Posterior vena cava (tissue), 2 donors: ENCODE results near the gene KCNF1. TPM values are rescaled to one million over a fixed set of nuclear protein-coding genes. Genes with fewer than 3 reads are reported as not detected.
A peak's percentile ranks its signal among the peaks of the same experiment; 100 is the strongest.

Experiments used
- DNase-seq: peaks from one replicate; pipeline ENCODE4 v3.0.0-alpha.2; 2020; ENCODE audit warnings: low spot score
- intact Hi-C, 2 donors: fragments of 100-400 bp; cut with DNase I; formaldehyde crosslinking; loops; one replicate each; pipeline versions ENCODE4 v1.14.1 to v1.14.2; 2022 to 2023
- total RNA-seq, 2 donors: library from RNA; stranded (reverse); fragmentation: NEBNext Ultra II Directional; extraction: Animal tissue kit (Norgen Biotek cat#: 25700); gene quantifications; one replicate each; pipeline ENCODE4 v1.2.1, GENCODE V29; 2021
- donor health status: DM: yes; HTN: yes; CAD: no.
- donor health status: DM: yes; HTN: yes; CAD: no.

The KCNF1 gene
- total RNA-seq, 2 donors from 2014 or later, result 0.19 to 0.29 TPM

- no peak for DNase-seq
- intact Hi-C loops, result loop anchor here in 1 of 2 donors (5.0 kb wide), 1 partner anchor 623 kb away; no protein-coding TSS in a partner anchor
Observed at GRCh38 chr2:10879159-10879558, 32.6 kb upstream of the KCNF1 start.

- intact Hi-C loops, result loop anchor here in 1 of 2 donors (5.0 kb wide), 1 partner anchor 622 kb away; no protein-coding TSS in a partner anchor
- DNase-seq, result no peak
Observed at GRCh38 chr2:10879624-10880585, 31.8 kb upstream of the KCNF1 start.

- intact Hi-C loops, result no loop called here
- no peak for DNase-seq
Observed at GRCh38 chr2:10880586-10881321, 31.0 kb upstream of the KCNF1 start.

GRCh38 chr2:10882568-10882967 lies 29.2 kb upstream of the KCNF1 start:
- intact Hi-C loops, result no loop called here
- no peak for DNase-seq

DNA sequence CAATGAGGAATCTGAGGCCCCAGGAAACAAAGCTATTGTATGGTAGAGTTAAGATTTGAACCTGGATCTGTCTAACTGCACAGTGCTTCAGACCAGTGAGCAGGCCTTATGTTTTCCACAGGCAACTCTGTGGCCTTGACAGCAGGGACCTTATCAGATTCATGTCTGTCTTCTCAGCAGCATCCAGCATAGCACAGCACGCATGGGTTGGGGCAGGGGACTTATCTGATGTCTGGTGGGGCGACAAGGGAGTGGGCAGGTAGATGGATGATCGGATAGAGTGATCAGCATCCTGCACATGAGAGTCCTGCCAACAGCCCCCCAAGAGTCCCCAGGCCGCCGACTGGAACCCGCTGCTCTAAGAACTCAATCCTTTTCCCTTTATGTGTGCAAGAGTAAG lies 28.7 kb upstream of the KCNF1 start:
- no peak for DNase-seq
- intact Hi-C loops, result no loop called here

GRCh38 chr2:10883801-10884478 lies 27.8 kb upstream of the KCNF1 start:
- intact Hi-C loops, result no loop called here
- no peak for DNase-seq

GRCh38 chr2:10884574-10884975 lies 27.2 kb upstream of the KCNF1 start:
- intact Hi-C loops, result no loop called here
- no peak for DNase-seq

DNA sequence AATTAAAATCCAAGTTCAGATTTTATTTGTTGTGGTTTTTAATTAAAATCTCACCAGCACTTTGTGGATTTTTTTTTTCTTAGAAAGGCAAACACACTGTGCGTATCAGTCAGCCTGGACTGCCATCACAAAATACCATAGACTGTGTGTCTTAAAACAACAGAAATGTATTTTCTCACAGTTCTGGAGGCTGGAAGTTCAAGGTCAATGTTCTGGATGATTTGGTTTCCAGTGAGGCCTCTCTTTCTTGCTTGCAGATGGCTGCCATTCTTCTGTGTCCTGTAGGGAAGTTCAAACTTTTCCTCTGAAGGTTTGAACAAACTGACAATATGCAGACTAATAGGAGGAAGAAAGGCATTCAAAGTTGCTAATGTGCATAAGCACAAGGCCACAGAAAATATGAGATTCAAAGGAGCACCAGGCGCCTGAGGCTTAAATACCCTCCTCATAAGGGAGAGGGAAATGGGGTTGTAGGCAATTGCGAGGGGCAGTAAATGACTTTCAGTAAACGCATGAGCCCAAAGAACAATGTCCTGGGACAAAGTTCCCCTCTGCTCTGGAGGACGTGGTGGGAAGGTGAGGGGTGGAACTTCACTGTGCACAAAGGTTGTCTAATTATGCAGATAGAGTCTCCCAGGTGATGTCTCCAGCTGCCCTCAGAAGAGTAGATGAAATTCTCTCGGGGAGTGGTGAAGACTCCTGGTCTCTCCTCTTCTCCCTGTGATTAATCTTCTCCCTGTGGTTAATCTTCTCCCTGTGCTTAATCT lies 26.5 kb upstream of the KCNF1 start:
- DNase-seq, result no peak
- intact Hi-C loops, result no loop called here

DNA sequence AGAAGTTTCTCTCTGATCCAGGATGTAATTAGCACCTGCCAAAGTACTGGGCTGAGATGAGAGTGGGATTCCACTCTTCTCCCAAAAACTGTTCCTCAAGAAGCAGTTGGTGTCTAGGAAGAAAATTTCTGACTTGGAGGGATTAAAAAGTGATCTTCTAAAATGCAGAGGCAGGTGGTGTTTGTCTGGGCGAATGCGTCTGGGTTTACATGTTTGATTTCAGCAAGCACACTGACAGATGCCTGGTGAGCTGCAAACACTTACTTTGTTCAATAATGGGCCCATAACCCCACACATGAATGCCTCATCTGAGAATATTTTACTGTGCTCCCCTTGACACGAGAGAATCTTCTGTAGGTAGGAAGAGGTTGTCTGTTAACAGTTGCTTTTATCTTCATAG lies 24.3 kb upstream of the KCNF1 start:
- no peak for DNase-seq
- intact Hi-C loops, result no loop called here

GRCh38 chr2:10889651-10890215 lies 22.0 kb upstream of the KCNF1 start:
- intact Hi-C loops, result no loop called here
- DNase-seq, result peak; percentile 60

DNA sequence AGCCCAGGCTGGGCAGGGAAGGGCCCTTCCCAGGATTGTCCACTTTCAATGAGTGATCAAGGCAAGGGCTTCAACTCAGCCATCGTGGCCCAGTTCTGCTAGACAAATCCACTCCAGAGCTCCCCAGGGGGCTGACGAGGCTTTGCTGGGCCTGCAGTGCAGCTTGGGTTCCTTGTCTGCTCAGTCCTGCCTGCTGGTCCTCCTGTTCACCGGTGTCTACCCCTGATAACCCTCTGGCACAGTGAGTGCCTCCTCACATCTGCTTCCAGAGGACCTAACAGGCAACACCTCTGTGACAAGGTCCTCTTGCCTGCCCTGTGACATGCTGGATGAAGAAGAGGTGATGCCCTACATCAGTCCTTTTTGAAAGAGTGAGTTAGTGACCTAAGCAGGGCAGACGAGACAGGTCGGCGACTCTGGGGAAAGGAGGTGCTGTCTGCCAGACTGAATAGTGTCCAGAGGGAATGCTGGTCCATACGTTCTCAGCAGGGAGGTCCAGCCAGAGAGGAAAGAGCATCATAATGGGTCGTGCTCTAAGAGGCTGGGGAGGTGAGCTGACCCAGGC lies 20.9 kb upstream of the KCNF1 start:
- no peak for DNase-seq
- intact Hi-C loops, result no loop called here

DNA sequence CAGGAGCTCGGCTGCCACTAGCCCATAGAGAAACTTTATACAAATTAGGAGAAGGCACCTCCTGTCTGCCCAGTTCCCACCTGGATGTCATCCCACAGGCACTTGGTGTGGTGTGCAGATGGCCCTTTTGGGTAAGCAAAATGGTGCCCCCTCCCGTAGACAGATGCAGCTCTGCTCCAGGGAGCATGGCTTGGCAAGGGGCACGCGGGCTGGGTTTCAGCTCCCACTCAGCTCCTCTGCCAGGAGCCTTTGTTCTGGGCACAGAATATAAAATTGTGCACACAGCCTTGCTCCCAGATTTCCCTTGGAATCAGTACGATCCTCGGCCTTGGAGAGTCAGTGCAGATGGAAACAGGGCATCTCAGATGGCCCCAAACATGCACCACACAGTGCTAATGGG lies 20.3 kb upstream of the KCNF1 start:
- DNase-seq, result peak; percentile 49
- intact Hi-C loops, result no loop called here

DNA sequence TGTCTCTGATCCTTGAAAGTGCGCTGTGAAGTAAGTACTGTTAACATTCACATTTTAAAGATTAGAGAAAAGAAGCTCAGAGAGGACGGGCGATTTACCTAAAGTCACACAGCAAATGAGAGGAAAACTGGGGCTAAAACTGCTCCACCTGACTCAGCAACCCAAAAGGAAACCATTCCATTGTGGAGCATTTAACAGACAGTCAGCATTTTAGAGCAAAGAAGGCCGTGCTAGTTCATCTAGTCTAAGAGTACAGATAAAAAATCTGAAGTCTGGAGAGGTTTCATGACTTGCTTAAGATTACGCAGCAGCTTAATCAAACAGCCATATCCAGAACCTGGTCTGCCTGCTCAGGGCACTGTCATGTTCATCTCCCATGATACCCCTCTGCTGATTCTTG lies 19.9 kb upstream of the KCNF1 start:
- intact Hi-C loops, result no loop called here
- DNase-seq, result no peak

- DNase-seq, result no peak
- intact Hi-C loops, result no loop called here
Observed at GRCh38 chr2:10892316-10892715, 19.4 kb upstream of the KCNF1 start.

- no peak for DNase-seq
- intact Hi-C loops, result no loop called here
Observed at GRCh38 chr2:10892796-10893350, 18.9 kb upstream of the KCNF1 start.

DNA sequence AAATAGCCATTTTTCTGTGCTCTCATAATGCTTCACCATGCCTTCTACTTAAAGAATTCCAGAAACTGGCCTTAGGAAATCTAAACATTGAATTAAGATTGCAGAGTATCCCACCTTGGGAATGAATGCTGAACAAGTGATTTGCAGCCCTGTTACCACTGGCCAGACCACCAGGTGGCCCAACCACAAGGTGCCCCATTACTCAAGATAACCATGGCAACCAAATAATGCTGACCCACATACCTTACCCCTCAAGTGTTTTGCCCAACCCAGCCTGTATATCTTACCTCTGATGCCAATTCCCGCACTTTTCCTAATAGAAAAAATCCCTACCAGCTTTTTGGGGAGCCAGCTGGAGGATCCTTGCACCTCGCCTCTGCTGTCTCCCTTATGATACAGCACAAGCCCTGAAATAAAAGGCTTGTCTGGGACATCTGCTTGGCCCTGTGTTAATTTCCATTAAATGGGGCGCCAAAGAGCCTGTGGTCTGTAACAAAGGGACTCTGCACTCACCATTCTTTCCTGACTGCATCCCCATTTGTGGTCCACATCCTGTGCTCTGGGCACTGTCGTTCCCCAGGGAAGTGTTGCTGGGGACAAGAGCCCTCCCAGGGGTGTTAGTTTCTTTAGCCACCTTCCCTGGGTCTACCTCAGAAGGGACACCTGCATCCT lies 17.3 kb upstream of the KCNF1 start:
- no peak for DNase-seq
- intact Hi-C loops, result no loop called here

DNA sequence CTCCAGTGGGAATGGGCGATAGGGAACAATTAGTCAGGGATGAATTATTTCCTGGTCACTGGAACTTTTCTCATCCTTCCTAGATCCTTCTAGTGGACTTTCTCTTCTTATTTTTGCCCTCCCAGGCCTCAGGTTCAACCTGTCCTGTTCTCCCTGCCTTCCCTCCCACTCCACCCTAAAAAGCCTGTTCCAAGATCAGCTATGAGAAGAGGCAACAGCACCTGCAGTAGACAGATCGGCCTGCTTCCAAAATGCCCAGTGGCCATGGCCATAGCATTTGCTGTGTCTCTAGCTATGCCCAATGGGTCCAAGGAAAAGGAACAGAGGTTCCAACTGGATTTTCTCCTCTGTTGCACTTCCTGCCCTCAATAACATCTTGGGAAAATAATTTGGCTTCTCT lies 16.5 kb upstream of the KCNF1 start:
- no peak for DNase-seq
- intact Hi-C loops, result no loop called here

- DNase-seq, result no peak
- intact Hi-C loops, result no loop called here
Observed at GRCh38 chr2:10897956-10898355, 13.8 kb upstream of the KCNF1 start.
